RCC 7860 (cell line): ENCODE results near the gene GVQW3.
A peak's percentile ranks its signal among the peaks of the same experiment; 100 is the strongest.

Experiments used
- DNase-seq: peaks from one replicate; pipeline ENCODE4 v3.0.0-alpha.2; 2015; ENCODE audit warnings: low spot score
- FAIRE-seq: peaks from 2 replicates; lab custom pipeline; 2012; peaks lifted over from hg19 to GRCh38; lab: Jason Lieb, UNC

The GVQW3 gene

DNA sequence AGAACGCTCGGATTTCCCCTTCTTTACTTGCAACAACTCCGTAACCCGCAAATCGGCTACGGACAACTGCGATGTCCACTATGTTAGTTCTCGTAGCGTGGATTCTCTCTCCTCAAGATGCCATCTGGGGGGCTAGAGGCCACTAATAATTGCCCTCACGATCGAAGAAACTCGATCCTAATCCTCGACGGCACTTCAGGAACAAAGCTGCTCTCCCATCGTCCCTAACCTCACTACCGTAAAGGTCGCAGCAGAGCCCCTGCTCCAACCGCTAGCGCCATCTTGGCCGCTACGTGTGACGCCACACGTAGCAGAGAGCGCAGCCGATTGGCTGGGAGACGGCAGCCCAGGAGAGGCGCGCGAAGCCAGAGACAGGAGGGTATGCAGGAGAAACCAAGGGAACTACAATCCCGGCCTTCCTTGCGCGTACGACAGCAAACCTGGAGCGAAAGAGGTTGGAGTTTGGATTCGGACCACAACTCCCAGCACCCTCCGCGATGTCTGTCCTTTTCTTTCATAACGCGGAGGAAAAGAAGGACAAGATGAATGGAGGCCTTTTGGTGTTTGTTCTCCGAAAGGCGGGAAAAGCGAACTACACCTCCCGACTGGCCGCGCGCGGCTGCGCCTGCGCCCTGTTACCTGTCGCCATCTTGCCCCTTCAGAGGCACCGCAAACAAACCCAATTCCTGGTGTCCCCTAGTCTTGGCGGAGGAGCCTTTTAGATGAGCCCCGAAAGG, 63.4 kb downstream of the GVQW3 start, which contains the start of gene EMSY:
Gene EMSY (plus strand): TSS at position 635 of the 737 bp plus-strand sequence. CDS start 1,921 bp downstream, outside the sequence.
- peak; percentile 95 for DNase-seq
- FAIRE-seq, result peak; percentile 87

DNA sequence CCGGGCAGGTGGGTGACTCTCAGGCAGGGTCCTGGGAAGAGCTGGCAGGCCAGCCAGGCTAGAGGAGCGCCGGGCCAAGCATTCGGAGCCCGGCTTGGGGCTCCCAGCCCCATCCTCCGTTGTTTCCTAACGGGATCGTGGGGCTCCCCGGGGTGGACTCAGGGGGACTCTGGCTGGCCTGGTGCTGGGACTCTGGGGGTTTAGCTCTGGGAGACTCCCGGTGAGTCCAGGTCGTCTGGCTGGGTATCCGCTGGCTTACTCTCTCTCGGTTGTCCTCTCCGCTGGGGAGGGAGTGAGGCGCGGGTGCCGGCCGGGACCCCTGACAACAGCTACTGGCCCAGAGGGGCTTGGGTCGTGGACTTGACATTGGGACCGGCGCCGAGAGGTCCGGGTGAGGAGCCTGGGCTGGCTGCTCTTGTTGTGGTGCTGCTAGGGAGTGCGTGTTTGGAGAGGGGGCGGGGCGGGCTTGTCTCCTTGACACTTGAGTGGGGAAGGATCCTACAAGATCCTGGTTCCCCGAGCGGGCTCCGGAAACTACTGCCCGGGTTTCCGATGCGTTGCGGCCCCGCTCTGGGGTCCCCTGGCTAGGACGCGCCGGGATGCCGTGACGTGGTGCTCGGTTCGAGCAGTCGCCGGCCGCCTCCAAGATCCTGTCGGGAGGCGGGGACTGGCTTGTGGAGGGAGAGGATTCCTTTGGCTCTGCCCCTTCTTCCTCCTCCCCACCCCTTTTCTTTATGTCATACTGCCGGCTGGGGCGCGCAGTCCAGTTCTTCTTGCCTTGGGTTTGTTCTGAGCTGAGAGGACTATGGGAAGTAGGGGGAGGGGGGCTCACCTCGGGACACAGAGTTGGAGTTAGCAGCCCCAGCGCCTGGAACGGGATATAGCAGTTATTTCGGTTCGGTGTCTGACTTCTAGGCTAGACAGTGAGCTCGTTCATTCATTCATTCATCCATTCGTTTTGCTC, 64.3 kb downstream of the GVQW3 start:
- FAIRE-seq, result no peak
- DNase-seq, result peak; percentile 79

DNA sequence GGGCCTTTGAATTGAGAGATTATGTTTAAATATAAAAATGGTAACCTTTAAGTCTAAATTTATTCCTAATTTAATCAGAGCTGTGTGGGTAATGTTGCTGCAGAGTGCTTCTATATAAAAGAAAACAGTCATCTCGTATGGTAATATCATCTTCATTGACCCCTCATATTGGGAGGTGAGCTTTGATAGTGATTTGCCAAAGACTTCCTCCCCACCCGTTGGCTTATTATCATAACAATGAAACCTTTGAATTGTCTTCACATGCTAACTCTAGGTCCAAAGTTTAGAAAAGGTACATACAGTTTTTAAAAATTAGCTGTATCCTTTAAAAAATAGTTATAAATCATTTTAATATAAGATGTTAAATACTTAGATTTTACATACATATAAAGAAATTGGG, 67.4 kb downstream of the GVQW3 start:
- DNase-seq (no peak), FAIRE-seq (no peak)

GRCh38 chr11:76453248-76453647, 72.1 kb downstream of the GVQW3 start:
- FAIRE-seq, result no peak

GRCh38 chr11:76455331-76455730, 74.2 kb downstream of the GVQW3 start:
- FAIRE-seq (no peak), DNase-seq (no peak)

More at GRCh38 chr11:76453248-76453647, 72.1 kb downstream of the GVQW3 start:
- DNase-seq, result no peak

- FAIRE-seq (no peak), DNase-seq (no peak)
These were observed 74.8 kb downstream of the GVQW3 start for GRCh38 chr11:76455931-76456330.

GRCh38 chr11:76456571-76456970, 75.4 kb downstream of the GVQW3 start:
- DNase-seq (no peak), FAIRE-seq (no peak)
